IPS-NIHi7 (cell line): ENCODE data around the gene ASAP3.

Experiments
- DNase-seq: peaks from one replicate; pipeline ENCODE4 v3.0.0; 2012; ENCODE audit warnings: mixed read lengths; ENCODE audit errors: extremely low spot score

Gene ASAP3

GRCh38 chr1:23449306-23449705, 34.7 kb downstream of the ASAP3 start:
- DNase-seq, result no peak

- DNase-seq, result no peak
Observed at GRCh38 chr1:23448846-23449245, 35.1 kb downstream of the ASAP3 start.

- DNase-seq, result no peak
Observed at GRCh38 chr1:23446661-23447310, 37.2 kb downstream of the ASAP3 start.

GRCh38 chr1:23444596-23445390, 39.2 kb downstream of the ASAP3 start:
- no peak for DNase-seq

GRCh38 chr1:23444104-23444533, 39.9 kb downstream of the ASAP3 start:
- DNase-seq, result no peak

- no peak for DNase-seq
Observed at GRCh38 chr1:23442751-23443150, 41.2 kb downstream of the ASAP3 start.

GRCh38 chr1:23441446-23442148, 42.4 kb downstream of the ASAP3 start:
- no peak for DNase-seq

GRCh38 chr1:23438545-23438944, 45.4 kb downstream of the ASAP3 start:
- no peak for DNase-seq

GRCh38 chr1:23437355-23437664, 46.7 kb downstream of the ASAP3 start:
- DNase-seq, result no peak

GRCh38 chr1:23436520-23437354, 47.2 kb downstream of the ASAP3 start:
- peak; percentile 99 for DNase-seq

- no peak for DNase-seq
Observed at GRCh38 chr1:23434260-23434775, 49.7 kb downstream of the ASAP3 start.

- DNase-seq, result no peak
Observed at GRCh38 chr1:23433122-23433521, 50.9 kb downstream of the ASAP3 start.

- no peak for DNase-seq
Observed at GRCh38 chr1:23431431-23431830, 52.5 kb downstream of the ASAP3 start.

- DNase-seq, result no peak
Observed at GRCh38 chr1:23430803-23431202, 53.2 kb downstream of the ASAP3 start.

GRCh38 chr1:23428136-23428905, 55.7 kb downstream of the ASAP3 start:
- no peak for DNase-seq

GRCh38 chr1:23427550-23427949, 56.4 kb downstream of the ASAP3 start:
- no peak for DNase-seq

- no peak for DNase-seq
Observed at GRCh38 chr1:23426828-23427227, 57.2 kb downstream of the ASAP3 start.

- DNase-seq, result no peak
Observed at GRCh38 chr1:23425193-23425494, 58.8 kb downstream of the ASAP3 start.

GRCh38 chr1:23424293-23425192, 59.4 kb downstream of the ASAP3 start, which contains the start of gene TCEA3:
Gene TCEA3, minus strand, starts transcription at chr1:23424748. Its CDS starts 115 bp downstream, at chr1:23424633.
- DNase-seq, result peak; percentile 40
